ENCODE data around the gene RIC8A. TPM values are rescaled to one million over a fixed set of nuclear protein-coding genes. Genes with fewer than 3 reads are reported as not detected.

Gene RIC8A
- polyA plus RNA-seq, 6 donors from 2014 or later, result 66.8 to 83.6 (median 72.6) TPM

Other genes starting within 250 kb of the RIC8A start
- 1 to 10 TPM in 2 of 6 donors, not detected in 4; 1.9 to 2.1 TPM for gene SCGB1C1, start 14.6 kb upstream of the RIC8A start, polyA plus RNA-seq (ENCODE audit: low read depth in 6 of 6)
- gene BET1L, start 309 bp upstream of the RIC8A start, polyA plus RNA-seq (ENCODE audit: low read depth in 6 of 6), result 10 to 100 TPM; 23.4 to 72.3 (median 44.7) TPM
- gene SIRT3, start 28.6 kb downstream of the RIC8A start, polyA plus RNA-seq (ENCODE audit: low read depth in 6 of 6), result 10 to 100 TPM in 3 of 6 donors, 1 to 10 TPM in 3; 1.4 to 14.2 (median 8.8) TPM
- gene PSMD13, start 29.3 kb downstream of the RIC8A start, polyA plus RNA-seq (ENCODE audit: low read depth in 6 of 6), result 100 to 1,000 TPM; 193 to 258 (median 215) TPM
- gene NLRP6, start 70.7 kb downstream of the RIC8A start, polyA plus RNA-seq (ENCODE audit: low read depth in 6 of 6), result 1 to 10 TPM; 1.4 to 3.3 (median 2.2) TPM
- gene PGGHG, start 81.4 kb downstream of the RIC8A start, polyA plus RNA-seq (ENCODE audit: low read depth in 6 of 6), result 1 to 10 TPM; 3.4 to 8.3 (median 4.3) TPM
- not detected for gene IFITM5, start 91.8 kb downstream of the RIC8A start, polyA plus RNA-seq (ENCODE audit: low read depth in 6 of 6)
- 1,000 to 10,000 TPM in 4 of 6 donors, 100 to 1,000 TPM in 2; 915 to 1,467 (median 1,288) TPM for gene IFITM2, start 100.1 kb downstream of the RIC8A start, polyA plus RNA-seq (ENCODE audit: low read depth in 6 of 6)
- 100 to 1,000 TPM; 152 to 299 (median 164) TPM for gene IFITM1, start 106.3 kb downstream of the RIC8A start, polyA plus RNA-seq (ENCODE audit: low read depth in 6 of 6)
- gene IFITM3, start 113.2 kb downstream of the RIC8A start, polyA plus RNA-seq (ENCODE audit: low read depth in 6 of 6), result 100 to 1,000 TPM in 1 of 6 donors, 10 to 100 TPM in 3, 1 to 10 TPM in 1, under 1 TPM in 1; 0.71 to 178 (median 64.1) TPM
- not detected for gene B4GALNT4, start 161.8 kb downstream of the RIC8A start, polyA plus RNA-seq (ENCODE audit: low read depth in 6 of 6)
- under 1 TPM in 2 of 6 donors, not detected in 4; 0.09 to 0.13 TPM for gene PKP3, start 186.5 kb downstream of the RIC8A start, polyA plus RNA-seq (ENCODE audit: low read depth in 6 of 6)
- gene SIGIRR, start 207.3 kb downstream of the RIC8A start, polyA plus RNA-seq (ENCODE audit: low read depth in 6 of 6), result 10 to 100 TPM; 30.4 to 72.0 (median 53.5) TPM
- 1 to 10 TPM in 5 of 6 donors, not detected in 1; 1.9 to 4.5 (median 3.4) TPM for gene ANO9, start 234.3 kb downstream of the RIC8A start, polyA plus RNA-seq (ENCODE audit: low read depth in 6 of 6)
- 10 to 100 TPM in 4 of 6 donors, 1 to 10 TPM in 2; 5.5 to 12.3 (median 10.3) TPM for gene PTDSS2, start 242.6 kb downstream of the RIC8A start, polyA plus RNA-seq (ENCODE audit: low read depth in 6 of 6)

Measured in naive B cell (primary cell).